ENCODE results near the gene PGM1.

Gene PGM1

DNA sequence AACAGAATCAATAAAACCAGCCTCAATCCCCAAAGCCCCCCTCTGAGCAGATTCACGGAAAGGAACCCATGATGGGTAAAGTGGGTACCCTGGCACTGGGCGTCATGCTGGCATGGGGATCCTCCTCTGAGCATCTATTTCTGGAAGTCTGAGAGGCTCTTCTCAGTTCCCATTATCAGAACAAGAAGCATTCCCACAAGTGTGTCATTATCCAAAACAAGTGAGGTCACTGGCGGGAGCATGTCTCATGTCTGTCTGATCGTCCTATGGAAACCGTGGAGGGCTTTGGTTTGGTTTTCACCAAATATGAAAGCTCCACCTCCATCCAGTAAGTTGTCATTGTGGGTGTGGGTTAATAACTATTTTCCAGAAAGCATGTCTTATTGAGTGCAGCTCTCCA, 70.7 kb downstream of the PGM1 start:
- no peak for DNase-seq (ENCODE audit: low read depth in 2 of 2, low spot score in 1 of 2)

DNA sequence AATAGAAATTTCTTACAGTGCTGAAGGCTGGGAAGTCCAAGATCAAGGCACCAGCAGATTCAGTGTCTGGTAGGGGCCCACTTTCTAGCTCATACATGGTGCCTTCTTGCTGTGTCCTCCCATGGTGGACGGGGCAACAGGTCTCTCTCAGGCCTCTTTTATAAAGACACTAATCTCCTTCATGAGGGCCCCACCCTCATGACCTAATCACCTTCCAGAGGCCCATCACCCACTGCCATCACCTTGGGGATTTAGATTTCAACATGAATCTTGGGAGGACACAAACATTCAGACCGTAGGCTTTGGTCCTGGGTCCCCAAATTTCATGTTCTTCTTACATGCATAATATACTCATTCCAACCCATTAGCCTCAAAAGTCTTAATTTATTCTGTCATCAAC, 71.5 kb downstream of the PGM1 start:
- no peak for DNase-seq (ENCODE audit: low read depth in 2 of 2, low spot score in 1 of 2)

DNA sequence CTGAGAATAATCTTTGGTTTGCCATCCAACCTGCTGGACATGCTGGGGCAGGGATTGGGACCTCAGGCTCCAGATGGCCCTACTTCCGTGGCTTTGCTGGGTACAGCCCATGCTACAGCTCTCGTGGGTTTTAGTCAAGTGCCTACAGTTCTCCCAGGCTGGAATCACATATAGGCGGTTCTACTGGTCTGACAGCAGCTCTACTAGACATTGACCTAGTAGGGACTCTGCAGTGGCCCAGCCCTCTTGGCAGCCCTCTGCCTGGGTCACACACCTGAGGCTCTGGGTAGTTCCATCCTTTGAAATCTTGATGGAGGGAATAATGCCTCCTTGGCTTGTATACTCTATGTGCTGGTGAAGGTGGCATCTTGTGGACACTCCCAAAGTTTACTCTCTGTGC, 72.2 kb downstream of the PGM1 start:
- DNase-seq (ENCODE audit: low read depth in 2 of 2, low spot score in 1 of 2) = no peak

DNA sequence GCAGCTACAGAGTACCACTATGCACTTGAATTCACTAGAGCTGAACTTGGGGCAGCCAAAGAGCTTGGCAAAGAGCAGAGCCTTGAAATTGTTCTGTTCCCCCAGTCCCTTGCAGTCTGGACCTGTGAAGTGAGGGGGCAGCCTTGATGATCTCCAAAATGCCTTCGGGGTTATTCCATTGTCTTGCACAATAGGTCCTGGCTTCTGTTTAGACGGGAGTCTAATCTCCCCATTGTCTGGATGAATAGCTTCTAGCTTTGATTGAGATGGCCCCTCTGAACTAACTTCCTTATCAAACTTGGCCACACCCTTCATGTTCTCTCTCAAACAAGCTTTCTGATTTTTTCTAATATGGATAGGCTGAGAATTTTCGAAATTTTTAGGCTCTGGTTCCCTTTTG, 72.6 kb downstream of the PGM1 start:
- DNase-seq (ENCODE audit: low read depth in 2 of 2, low spot score in 1 of 2) = no peak

DNA sequence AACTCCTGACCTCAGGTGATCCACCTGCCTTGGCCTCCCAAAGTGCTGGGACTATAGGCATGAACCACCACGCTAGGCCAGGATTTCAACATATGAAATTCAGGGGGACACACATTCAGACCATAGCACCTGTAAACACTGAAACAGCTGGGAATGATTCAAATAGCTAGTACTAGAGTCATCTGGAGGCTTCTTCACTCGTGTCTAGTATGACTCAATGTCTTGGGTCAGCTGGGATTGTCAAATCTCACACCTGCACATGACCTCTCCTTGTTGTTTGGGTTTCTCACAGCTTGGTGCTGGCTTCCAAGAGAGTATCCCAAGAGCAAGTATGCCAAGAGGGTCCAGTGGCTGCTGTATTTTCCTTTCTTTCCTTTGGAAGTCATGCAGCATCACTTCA, 75.1 kb downstream of the PGM1 start:
- no peak for DNase-seq (ENCODE audit: low read depth in 2 of 2, low spot score in 1 of 2)

DNA sequence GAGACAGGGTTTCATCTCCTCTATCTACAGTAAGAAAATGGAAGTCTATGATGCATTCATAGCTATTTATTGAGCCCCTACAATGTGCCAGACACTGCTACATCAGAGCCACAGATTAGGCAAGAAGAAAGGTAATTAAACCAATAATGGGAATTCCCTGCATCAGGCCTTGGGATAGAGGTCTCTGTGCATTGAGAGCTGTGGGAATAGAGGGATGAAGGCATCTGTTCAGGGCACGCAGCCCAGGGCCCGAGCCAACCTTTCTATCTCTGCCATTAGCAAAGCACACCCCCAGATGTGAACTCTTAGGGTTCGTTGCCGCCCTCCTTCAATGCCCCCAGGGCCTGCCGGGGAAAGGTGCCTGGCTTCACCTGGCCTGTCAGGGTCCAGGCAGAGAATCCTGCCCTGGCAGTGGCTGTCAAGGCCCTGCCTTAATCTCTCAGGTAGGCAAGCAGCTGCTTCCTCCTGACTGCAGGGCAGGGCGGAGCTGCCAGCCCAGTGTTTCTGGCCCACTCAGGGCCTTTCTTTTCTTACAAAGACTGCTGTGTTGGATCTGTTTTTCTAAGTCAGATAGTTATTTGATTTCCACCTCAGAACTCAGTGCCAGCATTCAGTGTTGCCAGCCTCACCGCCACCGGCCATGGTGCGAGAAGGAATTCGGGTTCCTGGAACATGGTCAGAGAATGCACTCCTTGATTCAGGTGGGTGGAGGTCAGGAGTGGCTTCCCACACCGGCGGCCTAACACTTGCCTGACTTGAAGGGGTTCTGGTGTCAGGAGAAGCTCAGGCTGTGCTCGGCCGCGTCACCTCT, 76.1 kb downstream of the PGM1 start:
- DNase-seq (ENCODE audit: low read depth in 2 of 2, low spot score in 1 of 2) = no peak

DNA sequence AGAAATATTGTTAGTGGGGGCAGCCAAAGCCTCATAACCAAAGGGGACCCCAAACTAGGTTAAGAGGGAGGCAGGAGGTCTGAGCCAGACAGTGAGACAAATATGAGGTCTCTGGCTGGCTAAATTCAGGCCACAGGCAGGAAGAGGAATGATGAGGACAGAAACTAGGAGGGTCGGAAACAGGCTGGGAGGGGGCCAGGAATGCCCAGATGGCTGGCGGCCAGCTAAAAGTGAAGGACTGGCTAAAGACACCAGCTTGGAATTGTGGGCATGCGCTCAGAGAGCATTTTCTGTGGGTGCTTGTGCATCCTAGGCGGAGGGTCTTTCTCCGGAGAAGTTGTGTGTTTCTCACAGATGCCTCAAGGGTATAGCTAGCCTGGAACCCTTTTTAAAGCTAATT, 77.0 kb downstream of the PGM1 start:
- DNase-seq (ENCODE audit: low read depth in 2 of 2, low spot score in 1 of 2) = no peak

DNA sequence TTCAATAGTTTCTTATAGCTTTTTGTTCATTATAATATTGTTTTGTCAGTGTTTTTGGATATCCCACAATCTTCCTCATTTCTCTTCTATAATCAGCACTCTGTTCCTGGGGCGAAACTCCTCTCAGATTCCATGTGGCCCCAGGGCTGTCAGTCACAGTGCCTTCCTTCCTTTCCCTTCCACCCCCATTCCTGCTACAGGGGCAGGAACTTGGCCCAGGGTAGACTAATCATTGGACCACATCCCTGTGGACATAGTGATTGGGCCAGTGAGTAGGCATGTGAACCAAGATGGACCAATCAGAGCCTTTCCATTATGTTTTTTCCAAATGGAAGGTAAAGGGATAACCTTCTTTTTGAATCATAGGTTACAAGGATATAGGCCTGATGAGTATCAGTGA, 78.3 kb downstream of the PGM1 start:
- DNase-seq (ENCODE audit: low read depth in 2 of 2, low spot score in 1 of 2) = no peak

DNA sequence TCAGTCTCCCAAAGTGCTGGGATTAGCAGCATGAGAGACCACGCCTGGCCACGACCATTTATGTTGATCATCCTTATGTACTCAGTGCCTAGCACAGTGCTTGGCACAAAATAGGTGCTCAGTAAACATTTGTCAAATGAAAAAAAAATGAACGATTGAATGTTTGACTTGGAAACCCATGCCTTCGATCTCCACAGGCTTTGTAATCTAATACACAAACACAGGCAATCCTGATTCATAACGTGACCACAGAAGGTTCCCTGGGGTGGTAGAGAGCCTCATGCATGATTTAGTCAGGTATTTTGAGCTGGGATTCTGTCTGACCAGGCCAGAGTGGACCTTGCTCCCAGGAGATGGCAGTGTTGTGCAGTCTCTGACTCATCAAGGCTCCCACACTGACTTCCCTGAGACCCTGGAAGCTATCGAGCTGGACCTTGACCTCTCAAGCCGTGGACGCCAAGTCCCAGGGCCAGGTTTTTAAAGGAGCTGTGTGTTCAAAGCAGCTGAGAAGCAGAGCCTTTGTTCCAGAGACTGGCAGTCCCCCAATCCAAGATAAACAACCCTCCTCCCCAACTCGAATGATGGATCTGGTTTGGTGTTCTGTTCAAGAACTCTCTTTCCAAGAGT, 81.1 kb downstream of the PGM1 start:
- DNase-seq (ENCODE audit: low read depth in 2 of 2, low spot score in 1 of 2) = no peak

DNA sequence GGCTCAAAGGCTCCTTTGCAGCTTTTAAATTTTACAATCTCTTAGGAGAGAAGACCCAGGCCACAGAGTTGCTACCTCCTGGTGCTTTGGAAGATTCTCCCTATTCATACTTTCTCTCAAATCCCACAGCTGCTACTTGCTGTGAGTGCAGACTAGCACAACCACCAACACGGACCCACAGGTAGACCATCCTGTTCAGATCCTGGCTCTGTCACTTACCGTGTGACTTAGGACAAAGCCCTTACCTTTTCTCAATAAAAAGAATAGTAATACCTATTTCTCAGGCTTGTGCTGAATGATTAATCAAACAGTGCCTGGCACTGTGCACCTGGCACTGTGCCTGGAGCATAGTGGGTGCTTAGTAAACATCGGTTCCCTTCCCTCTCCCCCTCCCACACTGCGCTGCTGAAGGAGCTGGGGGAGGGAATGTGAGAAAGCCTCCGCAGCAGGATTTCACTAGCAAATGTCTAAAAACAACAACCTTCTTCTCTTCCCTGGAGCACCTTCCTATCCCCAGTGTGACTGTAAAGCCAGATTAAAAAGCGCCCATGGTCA, 81.7 kb downstream of the PGM1 start:
- no peak for DNase-seq (ENCODE audit: low read depth in 2 of 2, low spot score in 1 of 2)

DNA sequence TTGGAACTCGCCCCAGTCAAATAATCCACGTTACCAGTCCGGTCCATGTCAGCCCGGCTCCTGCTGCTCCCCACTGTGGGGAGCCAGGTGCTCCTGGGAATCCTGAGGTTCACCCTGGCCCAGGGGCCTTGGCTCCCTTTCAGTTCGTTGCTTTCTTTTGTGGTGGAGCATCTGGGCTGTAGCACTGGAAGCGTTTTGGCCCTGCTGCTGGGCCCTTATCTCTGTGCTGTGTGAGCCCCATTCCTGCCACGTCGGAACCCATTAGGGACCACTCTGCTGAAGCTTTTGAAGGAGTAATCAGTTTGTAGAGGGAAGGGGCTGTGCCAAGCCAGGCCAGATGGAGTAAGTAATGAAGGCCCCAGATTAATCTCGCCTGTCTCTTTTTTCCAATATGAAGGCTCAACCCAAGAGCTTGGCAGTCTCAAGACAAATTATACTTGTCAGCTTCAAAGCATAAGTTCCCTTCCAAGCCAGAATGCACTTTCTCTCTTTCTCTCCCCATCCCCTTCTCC, 82.3 kb downstream of the PGM1 start:
- DNase-seq (ENCODE audit: low read depth in 2 of 2, low spot score in 1 of 2) = no peak

DNA sequence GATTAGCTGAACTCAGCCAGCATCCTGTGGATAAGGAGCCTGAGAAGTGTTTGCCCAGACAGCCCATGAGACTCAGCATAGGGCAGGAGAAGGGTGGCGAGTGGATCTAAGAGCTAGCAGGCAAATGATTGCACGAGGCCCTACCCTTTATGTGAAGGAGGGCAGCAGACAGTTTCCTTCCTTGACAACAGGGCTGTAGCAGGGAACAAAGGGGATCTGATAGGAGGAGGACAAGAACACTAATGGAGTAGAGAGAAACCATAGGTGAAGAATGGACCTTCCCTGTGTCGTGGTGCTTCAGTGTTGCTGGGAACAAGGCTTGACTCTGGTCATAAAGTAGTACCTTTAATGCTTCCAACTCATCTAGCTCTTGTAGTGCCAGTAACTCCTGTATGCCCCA, 84.3 kb downstream of the PGM1 start:
- no peak for DNase-seq (ENCODE audit: low read depth in 2 of 2, low spot score in 1 of 2)

DNA sequence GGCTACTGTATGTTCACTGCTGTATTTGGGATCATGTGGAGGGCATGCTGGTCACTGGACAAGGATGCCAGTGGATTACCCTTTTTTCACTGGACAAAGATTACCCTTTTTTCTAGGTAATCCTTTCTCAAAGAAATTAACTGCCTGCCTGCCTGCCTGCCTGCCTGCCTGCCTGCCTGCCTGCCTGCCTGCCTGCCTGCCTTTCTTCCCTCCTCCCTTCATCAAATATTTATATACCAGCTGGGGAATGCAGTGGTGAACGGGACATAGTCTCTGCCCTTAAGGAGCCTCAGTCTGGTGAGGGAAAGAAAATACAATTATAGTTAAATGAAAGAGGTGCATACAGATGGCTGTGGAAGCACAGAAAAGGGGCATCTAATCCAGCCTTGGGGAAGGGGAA, 85.0 kb downstream of the PGM1 start:
- no peak for DNase-seq (ENCODE audit: low read depth in 2 of 2, low spot score in 1 of 2)

DNA sequence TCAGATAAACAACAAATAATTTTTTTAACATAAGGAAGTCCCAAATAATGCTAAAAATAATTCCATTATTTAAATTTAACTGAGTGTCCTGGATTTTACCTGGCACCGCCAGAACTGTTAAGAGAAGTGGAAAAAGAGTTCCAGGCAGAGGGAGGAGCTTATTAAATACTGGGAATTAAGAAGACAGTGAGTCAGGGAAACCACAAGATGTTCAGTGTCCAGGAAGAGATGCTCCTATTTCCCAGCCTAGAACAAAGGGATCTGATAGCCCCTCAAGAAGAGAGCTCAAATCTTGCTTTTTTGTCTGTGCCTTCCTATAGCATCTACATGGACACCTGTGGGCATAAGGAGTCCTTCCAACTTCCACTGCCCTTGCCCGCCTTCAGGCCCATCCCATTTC, 85.9 kb downstream of the PGM1 start:
- no peak for DNase-seq (ENCODE audit: low read depth in 2 of 2, low spot score in 1 of 2)

DNA sequence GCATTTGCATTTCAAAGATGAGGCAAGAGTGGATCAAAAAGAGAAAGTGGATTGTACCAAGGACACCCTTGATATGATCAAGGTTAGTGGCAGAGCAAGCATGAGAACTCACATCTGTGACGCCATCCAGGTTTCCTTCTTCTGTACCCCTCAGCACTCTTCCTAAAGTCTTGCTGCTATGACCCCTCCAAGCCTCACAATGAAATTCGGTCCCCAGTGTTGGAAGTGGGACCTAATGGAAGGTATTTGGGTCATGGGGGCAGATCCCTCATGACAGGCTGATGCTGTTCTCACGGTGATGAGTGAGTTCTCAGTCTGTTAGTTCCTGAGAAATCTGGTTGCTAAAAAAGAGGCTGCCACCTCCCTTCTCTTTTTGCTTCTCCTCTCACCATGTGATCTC, 86.4 kb downstream of the PGM1 start:
- DNase-seq (ENCODE audit: low read depth in 2 of 2, low spot score in 1 of 2) = no peak

DNA sequence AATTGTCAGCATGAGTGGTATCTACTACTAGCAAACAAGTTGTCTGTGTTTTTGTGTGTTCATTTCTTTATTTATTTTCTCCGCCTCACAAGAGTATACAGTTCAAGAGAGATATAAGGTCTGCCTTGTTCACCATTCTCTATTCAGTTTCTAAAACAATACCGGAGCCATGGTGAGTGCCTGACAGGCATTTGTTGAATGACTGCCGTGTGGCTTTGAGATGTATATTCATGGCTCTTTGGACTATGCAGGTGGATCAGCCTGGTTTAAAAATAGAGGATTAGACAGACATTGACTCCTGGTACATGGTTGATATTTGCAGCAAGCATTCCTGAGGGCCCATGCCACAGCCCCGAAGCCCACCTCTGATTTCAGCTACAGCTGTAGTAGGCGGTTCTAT, 89.7 kb downstream of the PGM1 start:
- no peak for DNase-seq (ENCODE audit: low read depth in 2 of 2, low spot score in 1 of 2)

DNA sequence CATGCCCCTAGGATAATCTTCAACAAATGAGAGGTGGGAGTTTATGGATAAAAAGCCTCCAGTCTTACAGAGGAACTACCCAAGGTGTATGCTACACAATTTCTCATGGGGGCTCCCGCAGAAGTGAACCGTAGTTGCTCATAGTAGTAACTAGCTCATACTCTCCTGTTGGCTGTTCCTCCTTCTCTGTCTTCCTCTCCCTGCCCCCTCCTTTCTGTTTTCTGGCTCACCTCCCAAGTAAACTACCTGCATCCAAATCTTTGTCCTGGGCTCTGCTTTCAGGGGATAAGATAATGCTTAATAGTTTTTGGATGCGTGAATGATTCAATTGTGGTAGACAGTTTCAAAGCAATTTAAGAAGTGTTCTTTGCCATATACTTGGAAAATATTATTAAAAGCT, 90.5 kb downstream of the PGM1 start:
- no peak for DNase-seq (ENCODE audit: low read depth in 2 of 2, low spot score in 1 of 2)

DNA sequence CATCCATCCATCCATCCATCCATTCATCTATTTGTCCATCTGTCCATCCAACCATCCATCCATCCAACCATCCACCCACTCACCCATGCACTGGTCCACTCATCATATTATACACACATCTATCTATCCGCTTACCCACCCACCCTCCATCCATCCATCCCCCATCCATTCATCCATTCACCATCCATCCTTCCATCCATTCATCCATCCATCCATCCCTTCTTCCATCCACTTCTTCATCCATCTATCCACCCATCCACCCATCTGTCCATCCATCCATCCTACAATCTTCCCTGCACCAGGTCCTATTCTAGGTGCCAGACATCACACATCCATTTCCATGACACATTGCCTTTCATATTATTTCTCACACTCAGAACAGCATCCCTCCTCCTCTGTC, 93.5 kb downstream of the PGM1 start:
- DNase-seq (ENCODE audit: low read depth in 2 of 2, low spot score in 1 of 2) = no peak

DNA sequence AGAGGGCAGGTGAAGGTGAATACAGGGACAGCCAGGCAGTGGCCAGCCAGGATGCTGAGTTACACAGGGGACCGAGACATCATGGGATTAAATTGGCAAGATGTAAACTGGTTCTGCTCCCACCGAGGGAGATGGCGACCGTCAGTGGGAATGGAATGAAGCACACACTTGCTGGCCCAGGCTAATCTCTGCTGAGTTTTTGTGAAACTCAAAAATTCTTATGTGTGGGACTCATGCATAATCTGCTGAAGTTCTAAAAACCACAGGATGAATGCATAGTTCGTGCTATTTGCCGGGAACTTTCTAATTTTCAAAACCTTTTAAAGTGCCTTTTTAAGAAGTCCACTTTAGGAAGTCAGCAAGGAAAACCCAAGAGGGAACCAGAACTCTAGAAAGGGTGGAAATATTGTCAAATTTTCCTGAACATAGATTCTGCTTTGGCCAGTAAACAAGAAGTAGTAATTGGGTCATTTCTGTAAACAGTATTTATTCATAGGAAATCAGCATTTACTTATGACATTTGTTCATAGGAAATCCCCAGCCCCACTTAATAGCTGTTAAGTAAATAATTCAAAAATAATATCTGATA, 95.2 kb downstream of the PGM1 start:
- DNase-seq (ENCODE audit: low read depth in 2 of 2, low spot score in 1 of 2) = no peak

DNA sequence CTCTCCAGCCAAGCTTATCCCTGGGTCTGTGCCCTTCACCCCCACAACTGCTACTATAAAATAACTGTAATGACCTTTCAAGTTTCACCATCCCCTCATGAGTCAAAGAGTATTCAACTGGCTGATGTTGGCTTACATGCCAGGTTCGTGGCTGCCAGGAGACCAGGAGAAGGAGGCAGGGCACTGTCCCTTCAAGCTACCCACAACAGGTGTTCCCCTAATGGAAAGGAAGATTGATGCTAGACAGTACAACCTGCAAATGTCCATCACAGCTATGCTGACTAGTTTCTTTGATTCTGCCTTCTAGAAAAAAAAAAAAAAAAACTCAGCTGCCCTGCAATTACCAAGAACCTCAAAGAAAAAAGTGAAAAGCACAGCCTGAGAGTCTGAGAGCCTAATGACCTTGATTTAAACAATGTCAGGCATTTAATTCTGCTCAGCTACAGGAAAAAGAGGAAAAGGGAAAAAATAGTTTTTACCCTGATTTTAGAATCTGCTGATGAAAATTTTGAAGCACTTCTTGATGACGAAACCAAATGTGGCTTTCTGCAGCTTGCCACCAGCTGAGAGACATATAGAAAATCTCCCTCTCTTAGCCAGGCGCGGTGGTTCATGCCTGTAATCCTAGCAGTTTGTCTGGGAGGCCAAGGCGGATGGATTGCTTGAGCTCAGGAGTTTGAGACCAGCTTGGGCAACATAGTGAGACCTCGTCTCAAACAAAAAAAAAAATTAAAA, 97.9 kb downstream of the PGM1 start:
- DNase-seq (ENCODE audit: low read depth in 2 of 2, low spot score in 1 of 2) = no peak

DNA sequence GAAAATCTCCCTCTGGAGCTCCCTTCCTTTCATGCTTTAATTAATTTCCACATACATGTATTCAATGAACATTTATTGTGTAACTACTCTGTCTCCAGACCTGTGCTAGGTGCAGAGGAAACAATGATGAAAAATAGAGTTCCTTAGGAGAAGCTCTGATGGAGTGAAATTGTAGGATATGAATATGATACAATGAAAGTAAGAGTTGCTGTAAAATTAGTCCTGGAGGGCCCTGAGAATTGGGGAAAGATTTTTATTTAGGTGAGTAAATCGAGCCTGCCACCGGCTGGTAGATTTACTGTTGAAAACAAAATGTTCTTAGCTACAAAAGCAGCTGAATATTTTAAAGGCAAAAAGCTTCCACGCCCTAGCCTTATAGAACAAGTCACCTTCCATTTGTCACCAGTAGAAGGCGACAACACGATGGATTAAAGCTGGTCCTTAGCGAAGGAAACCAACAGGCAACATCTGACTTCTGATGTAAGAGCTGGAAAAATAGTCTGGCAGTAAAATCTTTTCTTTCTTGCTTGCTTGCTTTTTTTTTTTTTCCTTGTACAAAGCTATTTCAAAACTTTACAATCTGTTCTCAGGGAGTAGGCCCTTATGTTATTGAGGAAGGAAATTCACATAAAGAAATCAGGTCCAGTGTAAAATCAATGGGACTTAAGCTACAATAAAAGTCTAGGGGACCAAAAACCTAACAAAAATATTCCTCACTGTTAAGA, 98.7 kb downstream of the PGM1 start:
- DNase-seq (ENCODE audit: low read depth in 2 of 2, low spot score in 1 of 2) = no peak

Data from stimulated activated CD8-positive, alpha-beta memory T cell treated with anti-CD3 and anti-CD28 coated beads, Interleukin-4, amount 100 ng/mL, for 1 hour (primary cell).